ENCODE data around the gene SULF2.

SULF2 gene

DNA sequence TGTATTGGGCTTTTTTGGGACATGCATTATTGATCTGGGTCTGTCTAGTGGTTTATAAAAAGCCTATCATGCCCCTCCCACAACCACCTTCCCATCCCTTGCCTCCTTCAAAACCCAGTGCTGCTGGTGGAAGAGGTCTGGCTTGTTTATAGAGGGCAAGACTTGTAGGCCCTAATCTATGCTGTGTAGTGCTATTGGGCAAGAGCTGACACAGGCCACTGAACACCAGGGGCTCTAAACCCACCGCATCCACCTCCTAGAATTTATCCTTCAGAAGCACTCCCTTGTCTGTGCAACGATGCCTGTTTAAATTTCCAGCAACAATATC is 30.9 kb downstream of the SULF2 start:
- TF ChIP-seq RARB (CRISPR knock-in tag; IDR thresholded peaks at IDR 0.05) (no peak), BACH2 (CRISPR knock-in tag; IDR thresholded peaks at IDR 0.05; ENCODE audit: borderline replicate concordance) (no peak), ESRRG (CRISPR knock-in tag; IDR thresholded peaks at IDR 0.05) (no peak), ZFP30 (CRISPR knock-in tag; IDR thresholded peaks at IDR 0.05) (no peak), ZNF565 (CRISPR knock-in tag; conservative IDR thresholded peaks at IDR 0.05; ENCODE audit: low read depth) (no peak), SNAI2 (CRISPR knock-in tag; IDR thresholded peaks at IDR 0.05) (no peak), ISL1 (CRISPR knock-in tag; IDR thresholded peaks at IDR 0.05) (no peak), ARNTL (CRISPR knock-in tag; IDR thresholded peaks at IDR 0.05; ENCODE audit: borderline replicate concordance, low read depth) (no peak)
- TF ChIP-seq, protein P1, sequence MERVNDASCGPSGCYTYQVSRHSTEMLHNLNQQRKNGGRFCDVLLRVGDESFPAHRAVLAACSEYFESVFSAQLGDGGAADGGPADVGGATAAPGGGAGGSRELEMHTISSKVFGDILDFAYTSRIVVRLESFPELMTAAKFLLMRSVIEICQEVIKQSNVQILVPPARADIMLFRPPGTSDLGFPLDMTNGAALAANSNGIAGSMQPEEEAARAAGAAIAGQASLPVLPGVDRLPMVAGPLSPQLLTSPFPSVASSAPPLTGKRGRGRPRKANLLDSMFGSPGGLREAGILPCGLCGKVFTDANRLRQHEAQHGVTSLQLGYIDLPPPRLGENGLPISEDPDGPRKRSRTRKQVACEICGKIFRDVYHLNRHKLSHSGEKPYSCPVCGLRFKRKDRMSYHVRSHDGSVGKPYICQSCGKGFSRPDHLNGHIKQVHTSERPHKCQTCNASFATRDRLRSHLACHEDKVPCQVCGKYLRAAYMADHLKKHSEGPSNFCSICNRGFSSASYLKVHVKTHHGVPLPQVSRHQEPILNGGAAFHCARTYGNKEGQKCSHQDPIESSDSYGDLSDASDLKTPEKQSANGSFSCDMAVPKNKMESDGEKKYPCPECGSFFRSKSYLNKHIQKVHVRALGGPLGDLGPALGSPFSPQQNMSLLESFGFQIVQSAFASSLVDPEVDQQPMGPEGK (CRISPR knock-in tag; IDR thresholded peaks at IDR 0.05; ENCODE audit: borderline replicate concordance), result no peak

DNA sequence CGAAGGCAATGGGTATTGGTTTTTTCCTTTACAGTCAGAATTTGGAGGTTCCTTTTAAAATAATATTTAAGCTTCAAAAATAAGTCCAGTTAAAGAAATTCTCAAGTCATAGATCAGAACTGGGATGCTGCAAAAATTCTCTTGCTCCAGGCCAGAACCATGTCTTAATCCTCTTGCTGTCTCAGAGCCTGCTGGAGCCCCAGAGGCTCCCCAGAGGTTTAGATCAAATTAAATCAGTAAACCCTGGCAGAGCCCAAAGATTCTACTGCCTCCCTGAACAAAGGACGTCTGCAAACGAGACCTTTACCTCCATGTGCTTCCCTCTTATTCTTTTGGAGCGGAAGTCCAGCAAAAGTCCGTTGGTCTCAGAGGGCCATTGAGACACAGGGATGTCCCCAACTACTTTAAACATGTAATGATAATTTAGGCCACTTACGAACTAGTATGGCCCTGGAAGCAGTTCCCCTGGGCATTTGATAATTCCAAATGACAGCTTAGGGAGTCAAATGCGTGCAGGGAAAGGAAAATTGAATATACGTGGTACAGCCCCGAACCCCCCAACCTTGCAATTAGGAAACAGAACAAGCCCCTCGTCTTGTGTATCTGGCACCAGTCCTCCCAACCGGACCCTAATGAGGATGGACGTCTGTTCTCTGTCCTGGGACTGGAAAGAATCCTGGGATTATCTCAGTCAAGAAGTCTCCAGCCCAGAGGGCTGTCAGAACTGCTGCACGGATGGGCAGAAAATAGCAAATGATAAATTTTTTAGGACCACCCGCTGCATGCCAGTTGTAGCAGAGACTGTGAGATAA is 31.5 kb downstream of the SULF2 start:
- no peak for ATAC-seq

More for the DNA sequence above, 30.9 kb downstream of the SULF2 start:
- no peak for ATAC-seq

DNA sequence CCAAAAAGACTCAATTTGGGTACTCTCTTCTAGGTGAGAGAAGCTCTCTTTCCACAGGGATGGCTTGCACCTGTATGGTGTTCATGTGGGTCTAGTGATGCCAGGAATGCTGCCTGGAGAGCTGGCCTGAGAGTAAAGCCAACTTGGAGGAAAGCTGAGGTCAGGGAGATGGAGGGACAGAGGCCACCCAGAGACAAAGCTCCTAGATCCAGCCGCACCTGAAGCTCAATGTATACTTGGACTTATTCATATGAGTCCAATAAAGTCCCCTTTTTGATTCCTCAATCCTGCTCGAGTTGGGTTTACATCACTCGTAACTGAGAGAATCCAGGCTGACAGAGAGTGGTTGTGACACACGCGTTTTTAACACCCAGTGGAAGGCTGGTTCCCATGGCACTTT is 33.8 kb downstream of the SULF2 start:
- TF ChIP-seq, protein P2, sequence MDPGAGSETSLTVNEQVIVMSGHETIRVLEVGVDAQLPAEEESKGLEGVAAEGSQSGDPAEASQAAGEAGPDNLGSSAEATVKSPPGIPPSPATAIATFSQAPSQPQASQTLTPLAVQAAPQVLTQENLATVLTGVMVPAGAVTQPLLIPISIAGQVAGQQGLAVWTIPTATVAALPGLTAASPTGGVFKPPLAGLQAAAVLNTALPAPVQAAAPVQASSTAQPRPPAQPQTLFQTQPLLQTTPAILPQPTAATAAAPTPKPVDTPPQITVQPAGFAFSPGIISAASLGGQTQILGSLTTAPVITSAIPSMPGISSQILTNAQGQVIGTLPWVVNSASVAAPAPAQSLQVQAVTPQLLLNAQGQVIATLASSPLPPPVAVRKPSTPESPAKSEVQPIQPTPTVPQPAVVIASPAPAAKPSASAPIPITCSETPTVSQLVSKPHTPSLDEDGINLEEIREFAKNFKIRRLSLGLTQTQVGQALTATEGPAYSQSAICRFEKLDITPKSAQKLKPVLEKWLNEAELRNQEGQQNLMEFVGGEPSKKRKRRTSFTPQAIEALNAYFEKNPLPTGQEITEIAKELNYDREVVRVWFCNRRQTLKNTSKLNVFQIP (CRISPR knock-in tag; IDR thresholded peaks at IDR 0.05; ENCODE audit: borderline replicate concordance, low read depth), result no peak
- TF ChIP-seq, protein P3, sequence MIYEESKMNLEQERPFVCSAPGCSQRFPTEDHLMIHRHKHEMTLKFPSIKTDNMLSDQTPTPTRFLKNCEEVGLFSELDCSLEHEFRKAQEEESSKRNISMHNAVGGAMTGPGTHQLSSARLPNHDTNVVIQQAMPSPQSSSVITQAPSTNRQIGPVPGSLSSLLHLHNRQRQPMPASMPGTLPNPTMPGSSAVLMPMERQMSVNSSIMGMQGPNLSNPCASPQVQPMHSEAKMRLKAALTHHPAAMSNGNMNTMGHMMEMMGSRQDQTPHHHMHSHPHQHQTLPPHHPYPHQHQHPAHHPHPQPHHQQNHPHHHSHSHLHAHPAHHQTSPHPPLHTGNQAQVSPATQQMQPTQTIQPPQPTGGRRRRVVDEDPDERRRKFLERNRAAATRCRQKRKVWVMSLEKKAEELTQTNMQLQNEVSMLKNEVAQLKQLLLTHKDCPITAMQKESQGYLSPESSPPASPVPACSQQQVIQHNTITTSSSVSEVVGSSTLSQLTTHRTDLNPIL (CRISPR knock-in tag; IDR thresholded peaks at IDR 0.05; ENCODE audit: low read depth), result no peak
- TF ChIP-seq ARNTL (CRISPR knock-in tag; IDR thresholded peaks at IDR 0.05; ENCODE audit: borderline replicate concordance, low read depth) (no peak), ISL1 (CRISPR knock-in tag; IDR thresholded peaks at IDR 0.05) (no peak), CSDC2 (CRISPR knock-in tag; IDR thresholded peaks at IDR 0.05) (no peak), RARB (CRISPR knock-in tag; IDR thresholded peaks at IDR 0.05) (no peak), TOX (CRISPR knock-in tag; IDR thresholded peaks at IDR 0.05; ENCODE audit: borderline replicate concordance) (no peak), SNAI2 (CRISPR knock-in tag; IDR thresholded peaks at IDR 0.05) (no peak), BACH2 (CRISPR knock-in tag; IDR thresholded peaks at IDR 0.05; ENCODE audit: borderline replicate concordance) (no peak), GLIS3 (CRISPR knock-in tag; IDR thresholded peaks at IDR 0.05) (no peak), ZNF8 (CRISPR knock-in tag; IDR thresholded peaks at IDR 0.05) (no peak), PPARA (CRISPR knock-in tag; IDR thresholded peaks at IDR 0.05; ENCODE audit: borderline replicate concordance) (no peak), ZNF565 (CRISPR knock-in tag; conservative IDR thresholded peaks at IDR 0.05; ENCODE audit: low read depth) (no peak), ZC3H10 (CRISPR knock-in tag; IDR thresholded peaks at IDR 0.05) (no peak), ESRRG (CRISPR knock-in tag; IDR thresholded peaks at IDR 0.05) (no peak)
- no peak for ATAC-seq

More for the DNA sequence above, 31.5 kb downstream of the SULF2 start:
- TF ChIP-seq ZFP30 (CRISPR knock-in tag; IDR thresholded peaks at IDR 0.05) (no peak), ARNTL (CRISPR knock-in tag; IDR thresholded peaks at IDR 0.05; ENCODE audit: borderline replicate concordance, low read depth) (no peak), ZC3H10 (CRISPR knock-in tag; IDR thresholded peaks at IDR 0.05) (no peak)
- TF ChIP-seq, protein P3 (CRISPR knock-in tag; IDR thresholded peaks at IDR 0.05; ENCODE audit: low read depth), result no peak

DNA sequence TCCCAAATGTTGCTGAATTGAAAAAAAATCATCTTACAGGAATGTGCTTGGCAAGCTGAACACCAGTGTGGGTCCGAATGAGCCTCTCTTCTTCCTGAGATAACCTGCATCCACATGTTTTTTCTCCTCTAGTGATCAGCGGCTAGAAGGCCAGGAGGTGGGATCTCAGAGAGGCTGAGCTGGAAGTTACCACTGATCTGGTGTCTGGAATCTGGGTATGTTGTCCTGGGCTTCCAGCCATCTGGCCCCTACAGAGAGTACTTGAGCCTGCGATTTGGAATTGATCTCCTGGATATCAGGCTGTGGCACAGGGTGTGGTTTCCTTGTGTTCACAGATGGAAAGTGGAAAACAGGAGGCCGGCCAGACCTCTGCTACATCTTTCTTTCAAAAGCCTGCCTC is 35.9 kb downstream of the SULF2 start:
- ATAC-seq, result no peak; the same call in 2 of the 3 replicates
- TF ChIP-seq BACH2 (CRISPR knock-in tag; IDR thresholded peaks at IDR 0.05; ENCODE audit: borderline replicate concordance) (no peak), ZNF8 (CRISPR knock-in tag; IDR thresholded peaks at IDR 0.05) (no peak)
- TF ChIP-seq, protein P4, sequence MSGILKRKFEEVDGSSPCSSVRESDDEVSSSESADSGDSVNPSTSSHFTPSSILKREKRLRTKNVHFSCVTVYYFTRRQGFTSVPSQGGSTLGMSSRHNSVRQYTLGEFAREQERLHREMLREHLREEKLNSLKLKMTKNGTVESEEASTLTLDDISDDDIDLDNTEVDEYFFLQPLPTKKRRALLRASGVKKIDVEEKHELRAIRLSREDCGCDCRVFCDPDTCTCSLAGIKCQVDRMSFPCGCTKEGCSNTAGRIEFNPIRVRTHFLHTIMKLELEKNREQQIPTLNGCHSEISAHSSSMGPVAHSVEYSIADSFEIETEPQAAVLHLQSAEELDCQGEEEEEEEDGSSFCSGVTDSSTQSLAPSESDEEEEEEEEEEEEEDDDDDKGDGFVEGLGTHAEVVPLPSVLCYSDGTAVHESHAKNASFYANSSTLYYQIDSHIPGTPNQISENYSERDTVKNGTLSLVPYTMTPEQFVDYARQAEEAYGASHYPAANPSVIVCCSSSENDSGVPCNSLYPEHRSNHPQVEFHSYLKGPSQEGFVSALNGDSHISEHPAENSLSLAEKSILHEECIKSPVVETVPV (CRISPR knock-in tag; IDR thresholded peaks at IDR 0.05), result no peak
